Measurements from ENCODE around the gene MTMR12. TPM values are rescaled to one million over a fixed set of nuclear protein-coding genes. Genes with fewer than 3 reads are reported as not detected.

Gene MTMR12
- total RNA-seq, 2 experiments from 2014 or later: 33.6 to 71.9 TPM

DNA sequence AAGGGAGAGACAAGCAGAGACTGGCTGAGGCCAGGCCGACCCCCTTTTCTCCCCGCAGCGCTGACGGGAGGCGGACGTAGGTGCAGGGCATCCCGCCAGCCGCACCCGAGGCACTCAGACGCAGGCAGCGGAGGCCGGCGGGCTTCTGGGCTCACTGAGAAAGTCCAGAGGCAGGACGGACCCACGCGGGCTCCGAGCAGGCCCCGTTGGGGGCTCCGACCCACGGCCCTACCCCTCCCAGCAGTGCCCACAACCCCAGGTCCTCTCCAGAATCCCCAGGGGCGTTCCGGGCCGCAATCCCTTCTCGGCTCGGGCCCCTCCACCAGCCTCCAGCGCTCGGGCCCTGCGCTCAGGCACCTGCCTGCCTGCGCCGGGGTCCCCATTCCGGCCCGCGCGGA lies 543 bp downstream of the MTMR12 start:
- POLR2A ChIA-PET: interaction anchor here (0.6 kb wide), 1 partner anchor 146 kb away, joined by 3 read pairs; no protein-coding TSS in a partner anchor
- Histone ChIP-seq H3K4me2 (ENCODE audit: low read length) (peak overlapping the region; percentile 75), H3K4me1 (ENCODE audit: insufficient read depth, low read length, poor library complexity, severe bottlenecking) (peaks cover 38% of the 10 kb centered on the region), H2AFZ (ENCODE audit: low read length) (peak overlapping the region; percentile 13; the same call in 1 of the 2 replicates), H4K20me1 (ENCODE audit: insufficient read depth, low read length) (peaks cover 22% of the 10 kb centered on the region; the same call in 1 of the 2 replicates), H3K36me3 (ENCODE audit: insufficient read depth, low read length) (peaks cover 39% of the 10 kb centered on the region), H3K4me3 (ENCODE audit: low read depth, low read length, poor library complexity, severe bottlenecking) (peak overlapping the region; percentile 90), H3K9me3 (ENCODE audit: low read length) (no peaks in the 10 kb centered on the region), H3K79me2 (ENCODE audit: insufficient read depth, low read depth, low read length) (peaks cover 53% of the 10 kb centered on the region), H3K9me2 (ENCODE audit: insufficient read depth, low read length) (no peaks in the 10 kb centered on the region), H3K27ac (ENCODE audit: low read depth, low read length, poor library complexity, severe bottlenecking) (peak overlapping the region; percentile 85)
- intact Hi-C loops (cut with micrococcal nuclease; ENCODE audit: unreplicated experiment): loop anchor here (2.0 to 10.0 kb wide), 5 partner anchors 35 to 317 kb away; partner anchors contain the start of gene SUB1
- TF ChIP-seq, protein P1, sequence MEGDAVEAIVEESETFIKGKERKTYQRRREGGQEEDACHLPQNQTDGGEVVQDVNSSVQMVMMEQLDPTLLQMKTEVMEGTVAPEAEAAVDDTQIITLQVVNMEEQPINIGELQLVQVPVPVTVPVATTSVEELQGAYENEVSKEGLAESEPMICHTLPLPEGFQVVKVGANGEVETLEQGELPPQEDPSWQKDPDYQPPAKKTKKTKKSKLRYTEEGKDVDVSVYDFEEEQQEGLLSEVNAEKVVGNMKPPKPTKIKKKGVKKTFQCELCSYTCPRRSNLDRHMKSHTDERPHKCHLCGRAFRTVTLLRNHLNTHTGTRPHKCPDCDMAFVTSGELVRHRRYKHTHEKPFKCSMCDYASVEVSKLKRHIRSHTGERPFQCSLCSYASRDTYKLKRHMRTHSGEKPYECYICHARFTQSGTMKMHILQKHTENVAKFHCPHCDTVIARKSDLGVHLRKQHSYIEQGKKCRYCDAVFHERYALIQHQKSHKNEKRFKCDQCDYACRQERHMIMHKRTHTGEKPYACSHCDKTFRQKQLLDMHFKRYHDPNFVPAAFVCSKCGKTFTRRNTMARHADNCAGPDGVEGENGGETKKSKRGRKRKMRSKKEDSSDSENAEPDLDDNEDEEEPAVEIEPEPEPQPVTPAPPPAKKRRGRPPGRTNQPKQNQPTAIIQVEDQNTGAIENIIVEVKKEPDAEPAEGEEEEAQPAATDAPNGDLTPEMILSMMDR (conservative IDR thresholded peaks at IDR 0.05; ENCODE audit: low read length): no peak
- no peak for TF ChIP-seq EZH2phosphoT487 (IDR thresholded peaks at IDR 0.05; ENCODE audit: borderline replicate concordance, low read depth, low read length)
- CTCF ChIA-PET (ENCODE audit: unreplicated experiment): no interaction called here
- no TSS peak for BruUV-seq (replicated peaks)
- peak; percentile 73 for DNase-seq (ENCODE audit: low spot score)

DNA sequence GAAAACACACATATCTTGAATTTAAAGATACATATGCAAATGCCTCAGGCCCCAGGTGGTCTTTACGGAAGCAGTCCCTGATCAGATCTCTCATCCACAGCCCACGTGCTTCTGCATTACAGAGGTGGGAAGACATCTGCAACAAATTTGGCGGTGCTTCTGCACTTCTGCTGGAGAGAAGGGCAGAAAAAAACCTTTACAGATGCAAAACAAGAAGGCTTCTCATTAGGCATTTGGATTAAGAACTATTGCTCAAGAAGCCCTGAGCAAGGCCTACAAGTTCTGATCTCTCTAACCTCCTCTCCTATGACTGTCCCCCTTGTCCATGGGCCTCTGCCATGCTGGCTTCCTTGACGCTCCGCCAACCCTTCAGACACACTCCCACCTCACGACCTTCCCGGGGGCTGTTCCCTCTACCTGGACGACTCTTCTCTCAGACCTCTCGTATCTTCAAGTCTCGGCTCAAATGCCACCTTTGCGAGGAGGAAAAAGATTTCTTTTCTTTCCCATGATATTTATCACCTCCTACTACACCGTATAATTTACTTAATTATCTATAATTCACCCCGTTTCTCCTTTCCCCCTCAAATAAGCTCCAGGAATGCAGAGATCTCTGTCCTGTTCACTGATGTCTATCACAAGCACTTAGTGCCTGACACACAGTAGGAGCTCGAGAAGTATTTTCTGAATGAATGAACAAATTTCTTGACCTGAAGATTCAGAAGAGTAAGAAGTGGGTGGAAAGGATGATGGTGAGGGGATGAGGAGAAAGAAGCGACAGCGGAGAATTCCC lies 1.1 kb downstream of the MTMR12 start:
- ChIA-PET POLR2A (interaction anchor here (0.6 to 0.7 kb wide), 2 partner anchors 40 to 146 kb away, joined by 3 to 5 read pairs; no protein-coding TSS in a partner anchor), CTCF (ENCODE audit: unreplicated experiment) (no interaction called here)
- no peaks in the 10 kb centered on the region for H3K9me2 ChIP-seq (ENCODE audit: insufficient read depth, low read length)
- BruUV-seq (replicated peaks): TSS peak; percentile 68
- peaks cover 38% of the 10 kb centered on the region for H3K4me1 ChIP-seq (ENCODE audit: insufficient read depth, low read length, poor library complexity, severe bottlenecking)
- H3K4me2 ChIP-seq (ENCODE audit: low read length): peak overlapping the region; percentile 75
- H3K79me2 ChIP-seq (ENCODE audit: insufficient read depth, low read depth, low read length): peaks cover 59% of the 10 kb centered on the region
- DNase-seq (ENCODE audit: low spot score): peak; percentile 90
- H3K4me3 ChIP-seq (ENCODE audit: low read depth, low read length, poor library complexity, severe bottlenecking): peak overlapping the region; percentile 90
- intact Hi-C loops (cut with micrococcal nuclease; ENCODE audit: unreplicated experiment): loop anchor here (2.0 to 10.0 kb wide), 5 partner anchors 35 to 317 kb away; partner anchors contain the start of gene SUB1
- no peak overlapping the region; the same call in 1 of the 2 replicates for H2AFZ ChIP-seq (ENCODE audit: low read length)
- no peaks in the 10 kb centered on the region for H3K9me3 ChIP-seq (ENCODE audit: low read length)
- H4K20me1 ChIP-seq (ENCODE audit: insufficient read depth, low read length): peaks cover 27% of the 10 kb centered on the region; the same call in 1 of the 2 replicates
- H3K27ac ChIP-seq (ENCODE audit: low read depth, low read length, poor library complexity, severe bottlenecking): peak overlapping the region; percentile 85
- peaks cover 45% of the 10 kb centered on the region for H3K36me3 ChIP-seq (ENCODE audit: insufficient read depth, low read length)
- TF ChIP-seq, protein P1 (conservative IDR thresholded peaks at IDR 0.05; ENCODE audit: low read length): no peak
- TF ChIP-seq EZH2phosphoT487 (IDR thresholded peaks at IDR 0.05; ENCODE audit: borderline replicate concordance, low read depth, low read length): no peak
